Smooth muscle cell of the coronary artery (primary cell): ENCODE results near the gene UTP3. TPM values are rescaled to one million over a fixed set of nuclear protein-coding genes. Genes with fewer than 3 reads are reported as not detected.

ENCODE experiments used
- total RNA-seq: library from RNA; depleted of rRNA; stranded (reverse); fragments of >200 nt; gene quantifications from 2 replicates; pipeline ENCODE4 v1.2.3, GENCODE V29; 2014; ENCODE audit warnings: low replicate concordance

Gene UTP3
- 17.0 and 20.1 TPM in 2 replicates for total RNA-seq

GRCh38 chr4:70687821-70688794, at the start of gene UTP3:
UTP3 (plus strand) TSS chr4:70688532; CDS start chr4:70688678, 146 bp downstream.

GRCh38 chr4:70666369-70666768, 22.0 kb upstream of the UTP3 start, which contains the start of gene JCHAIN:
JCHAIN (minus strand) TSS chr4:70666508; CDS start chr4:70666490, 18 bp downstream.

GRCh38 chr4:70721747-70722146, 33.4 kb downstream of the UTP3 start, which contains the start of gene RUFY3:
RUFY3 (plus strand) TSS chr4:70721964; CDS start chr4:70722574, 610 bp downstream.

Other genes with a start within 250 kb of the UTP3 start
- not detected in 2 replicates for gene MUC7, start 216.3 kb upstream of the UTP3 start, total RNA-seq
- 1.1 TPM in 1 of 2 replicates, not detected in the other for gene AMTN, start 170.0 kb upstream of the UTP3 start, total RNA-seq
- gene AMBN, start 96.3 kb upstream of the UTP3 start, total RNA-seq: not detected in 2 replicates
- gene ENAM, start 59.8 kb upstream of the UTP3 start, total RNA-seq: not detected in 2 replicates
- 1.1 TPM in 1 of 2 replicates, not detected in the other for gene JCHAIN, start 22.0 kb upstream of the UTP3 start, total RNA-seq
- gene RUFY3, start 33.4 kb downstream of the UTP3 start, total RNA-seq: 29.8 and 50.7 TPM in 2 replicates
- 83.0 and 85.9 TPM in 2 replicates for gene GRSF1, start 151.4 kb downstream of the UTP3 start, total RNA-seq
- 2.5 and 8.2 TPM in 2 replicates for gene MOB1B, start 213.8 kb downstream of the UTP3 start, total RNA-seq